ENCODE measurements around the gene KCNS3.

DNA sequence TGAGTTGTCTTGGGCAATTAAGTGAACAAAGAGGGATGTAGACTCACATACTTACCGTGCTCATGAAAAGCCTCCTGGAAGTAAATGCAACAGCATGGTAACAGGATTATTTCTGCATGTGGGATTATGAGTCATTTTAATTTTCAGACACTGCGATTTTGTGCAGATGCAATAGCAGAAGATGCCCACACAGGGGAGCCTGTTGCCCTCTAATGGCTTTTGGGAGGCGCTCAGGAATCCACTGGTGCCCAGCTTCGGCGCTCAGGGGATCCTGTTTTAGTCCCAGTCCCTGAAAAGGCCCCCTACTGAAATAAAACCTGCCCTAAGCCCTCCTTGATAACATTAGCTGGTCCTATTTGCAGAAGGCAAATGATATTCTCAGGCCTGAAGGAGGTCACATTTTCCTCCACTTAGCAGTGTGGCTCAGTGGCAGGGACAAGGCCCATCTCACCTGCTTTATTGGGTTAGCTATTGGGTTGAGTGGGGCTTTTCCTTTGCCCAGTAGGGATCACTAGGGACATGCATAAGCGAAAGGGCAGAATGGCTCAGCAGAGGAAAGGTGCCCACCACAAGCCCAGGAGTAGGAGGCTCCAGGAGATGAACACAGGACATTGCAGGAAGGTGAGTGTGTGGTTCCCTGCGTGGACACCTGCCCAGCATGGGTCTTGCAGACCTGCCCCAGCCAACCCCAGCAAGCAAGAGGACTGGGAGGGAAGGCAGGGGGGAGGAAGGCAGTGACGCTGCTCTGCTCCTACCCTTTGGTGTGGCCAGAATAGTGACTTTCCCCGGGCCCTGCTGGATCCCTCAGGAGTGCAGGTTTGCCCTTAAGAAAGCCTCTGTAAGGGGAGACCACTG, 26.5 kb upstream of the KCNS3 start:
- peak; percentile 68 to 80 (median 72) for TF ChIP-seq CTCF (IDR thresholded peaks at IDR 0.05)
- no peak for TF ChIP-seq POLR2A (IDR thresholded peaks at IDR 0.05)
